HEK293 (cell line): ENCODE results near the gene RNU7-1.

Experiments
- ZNF2 ChIP-seq: fragments of 450-650 bp; formaldehyde crosslinking; IDR thresholded peaks from 2 replicates; pipeline ENCODE4 v1.5.1; 2016; ENCODE audit warnings: missing biosample characterization, missing genetic modification characterization
- ZNF558 ChIP-seq: fragments of 450-650 bp; formaldehyde crosslinking; IDR thresholded peaks from 2 replicates; pipeline ENCODE4 v1.5.1; 2016; ENCODE audit warnings: missing biosample characterization, missing genetic modification characterization
- ZNF610 ChIP-seq: fragments of 450-650 bp; formaldehyde crosslinking; IDR thresholded peaks from 2 replicates; pipeline ENCODE4 v1.5.1; 2016; ENCODE audit warnings: missing biosample characterization, missing genetic modification characterization, borderline replicate concordance
- TF ChIP-seq, protein P1 (sequence below): fragments of 450-650 bp; formaldehyde crosslinking; IDR thresholded peaks from 2 replicates; pipeline ENCODE4 v1.5.1; 2016; ENCODE audit warnings: missing biosample characterization, missing genetic modification characterization
- TF ChIP-seq, protein P2 (sequence below): fragments of 450-650 bp; formaldehyde crosslinking; IDR thresholded peaks from 2 replicates; pipeline ENCODE4 v1.5.1; 2016; ENCODE audit warnings: missing biosample characterization, missing genetic modification characterization

DNA sequence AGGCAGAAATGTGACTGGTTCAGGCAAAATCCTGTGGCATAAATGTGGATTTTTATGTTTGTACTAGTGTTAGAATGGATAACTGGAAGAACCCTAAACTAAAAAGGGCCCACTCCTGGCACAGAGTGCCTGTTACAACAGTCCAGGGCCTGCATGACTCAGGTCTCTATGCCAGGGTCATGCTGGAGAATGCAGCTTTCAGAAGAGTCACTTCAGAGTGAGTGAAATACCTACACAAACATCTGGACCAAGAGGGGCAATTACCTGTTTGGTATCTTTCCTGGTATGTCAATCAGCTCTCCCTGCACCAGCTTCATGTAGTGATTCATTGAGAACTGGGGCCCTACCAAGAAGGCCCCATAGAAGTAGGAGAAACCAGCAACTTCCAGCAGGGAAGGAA, 37.1 kb downstream of the RNU7-1 start:
- TF ChIP-seq, protein P1, sequence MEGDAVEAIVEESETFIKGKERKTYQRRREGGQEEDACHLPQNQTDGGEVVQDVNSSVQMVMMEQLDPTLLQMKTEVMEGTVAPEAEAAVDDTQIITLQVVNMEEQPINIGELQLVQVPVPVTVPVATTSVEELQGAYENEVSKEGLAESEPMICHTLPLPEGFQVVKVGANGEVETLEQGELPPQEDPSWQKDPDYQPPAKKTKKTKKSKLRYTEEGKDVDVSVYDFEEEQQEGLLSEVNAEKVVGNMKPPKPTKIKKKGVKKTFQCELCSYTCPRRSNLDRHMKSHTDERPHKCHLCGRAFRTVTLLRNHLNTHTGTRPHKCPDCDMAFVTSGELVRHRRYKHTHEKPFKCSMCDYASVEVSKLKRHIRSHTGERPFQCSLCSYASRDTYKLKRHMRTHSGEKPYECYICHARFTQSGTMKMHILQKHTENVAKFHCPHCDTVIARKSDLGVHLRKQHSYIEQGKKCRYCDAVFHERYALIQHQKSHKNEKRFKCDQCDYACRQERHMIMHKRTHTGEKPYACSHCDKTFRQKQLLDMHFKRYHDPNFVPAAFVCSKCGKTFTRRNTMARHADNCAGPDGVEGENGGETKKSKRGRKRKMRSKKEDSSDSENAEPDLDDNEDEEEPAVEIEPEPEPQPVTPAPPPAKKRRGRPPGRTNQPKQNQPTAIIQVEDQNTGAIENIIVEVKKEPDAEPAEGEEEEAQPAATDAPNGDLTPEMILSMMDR (tag by site-specific recombination), result no peak
- TF ChIP-seq ZNF610 (tag by site-specific recombination), result no peak
- TF ChIP-seq ZNF558 (tag by site-specific recombination), result no peak
- no peak for TF ChIP-seq ZNF2
- TF ChIP-seq, protein P2, sequence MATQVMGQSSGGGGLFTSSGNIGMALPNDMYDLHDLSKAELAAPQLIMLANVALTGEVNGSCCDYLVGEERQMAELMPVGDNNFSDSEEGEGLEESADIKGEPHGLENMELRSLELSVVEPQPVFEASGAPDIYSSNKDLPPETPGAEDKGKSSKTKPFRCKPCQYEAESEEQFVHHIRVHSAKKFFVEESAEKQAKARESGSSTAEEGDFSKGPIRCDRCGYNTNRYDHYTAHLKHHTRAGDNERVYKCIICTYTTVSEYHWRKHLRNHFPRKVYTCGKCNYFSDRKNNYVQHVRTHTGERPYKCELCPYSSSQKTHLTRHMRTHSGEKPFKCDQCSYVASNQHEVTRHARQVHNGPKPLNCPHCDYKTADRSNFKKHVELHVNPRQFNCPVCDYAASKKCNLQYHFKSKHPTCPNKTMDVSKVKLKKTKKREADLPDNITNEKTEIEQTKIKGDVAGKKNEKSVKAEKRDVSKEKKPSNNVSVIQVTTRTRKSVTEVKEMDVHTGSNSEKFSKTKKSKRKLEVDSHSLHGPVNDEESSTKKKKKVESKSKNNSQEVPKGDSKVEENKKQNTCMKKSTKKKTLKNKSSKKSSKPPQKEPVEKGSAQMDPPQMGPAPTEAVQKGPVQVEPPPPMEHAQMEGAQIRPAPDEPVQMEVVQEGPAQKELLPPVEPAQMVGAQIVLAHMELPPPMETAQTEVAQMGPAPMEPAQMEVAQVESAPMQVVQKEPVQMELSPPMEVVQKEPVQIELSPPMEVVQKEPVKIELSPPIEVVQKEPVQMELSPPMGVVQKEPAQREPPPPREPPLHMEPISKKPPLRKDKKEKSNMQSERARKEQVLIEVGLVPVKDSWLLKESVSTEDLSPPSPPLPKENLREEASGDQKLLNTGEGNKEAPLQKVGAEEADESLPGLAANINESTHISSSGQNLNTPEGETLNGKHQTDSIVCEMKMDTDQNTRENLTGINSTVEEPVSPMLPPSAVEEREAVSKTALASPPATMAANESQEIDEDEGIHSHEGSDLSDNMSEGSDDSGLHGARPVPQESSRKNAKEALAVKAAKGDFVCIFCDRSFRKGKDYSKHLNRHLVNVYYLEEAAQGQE, result no peak
